ENCODE results near the gene BAZ2B. TPM values are rescaled to one million over a fixed set of nuclear protein-coding genes. Genes with fewer than 3 reads are reported as not detected.

BAZ2B gene
- total RNA-seq, 1 experiment from 2014 or later = 54.9 TPM

DNA sequence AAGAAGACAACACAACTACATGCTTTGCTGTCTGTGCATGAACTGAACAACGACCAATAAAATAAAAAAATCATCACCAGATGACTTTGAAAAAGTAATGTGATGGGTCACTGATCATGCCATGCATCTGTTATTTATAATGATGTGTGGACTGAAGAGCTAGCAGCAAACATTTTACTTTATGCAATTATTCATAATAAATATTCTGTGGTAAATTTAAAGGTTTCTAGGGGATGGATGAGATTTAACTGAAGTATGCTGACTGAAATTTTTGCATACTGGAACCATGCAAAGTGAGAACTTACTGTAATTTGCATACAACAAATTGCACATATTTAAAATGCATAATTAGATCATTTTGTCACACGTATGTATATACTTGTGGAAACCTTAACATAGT lies 31.3 kb upstream of the BAZ2B start:
- Mint-ChIP-seq H3K9me3 (peaks cover 18 to 42% of the 10 kb centered on the region in 2 experiments), H3K4me1 (no peaks in the 10 kb centered on the region), H3K4me3 (no peak overlapping the region), H3K27me3 (ENCODE audit: low read depth) (peaks cover 2% of the 10 kb centered on the region; the same call in 1 of the 2 replicates), H3K27ac (no peak overlapping the region), H3K36me3 (ENCODE audit: insufficient read depth in 1 of 3, low read depth in 3 of 3) (peaks cover 16 to 44% (median 18%) of the 10 kb centered on the region in 3 experiments)
- no peak for DNase-seq
- Histone ChIP-seq H2BK5ac (ENCODE audit: insufficient read length, low read length) (no peak overlapping the region), H3T11ph (ENCODE audit: low read length) (no peak overlapping the region), H3K4ac (ENCODE audit: low read depth, low read length) (no peak overlapping the region), H4K5ac (ENCODE audit: insufficient read length, low read depth, low read length) (no peak overlapping the region), H2BK20ac (ENCODE audit: low read depth, low read length, poor library complexity, severe bottlenecking) (no peak overlapping the region), H2BK12ac (ENCODE audit: insufficient read length, low read depth, low read length) (no peak overlapping the region), H3K14ac (ENCODE audit: insufficient read depth, low read length) (no peak overlapping the region), H3K27ac (ENCODE audit: insufficient read length, low read depth, low read length) (no peak overlapping the region), H3K79me2 (ENCODE audit: insufficient read depth, low read length) (no peaks in the 10 kb centered on the region), H2AK5ac (ENCODE audit: insufficient read length, low read length) (no peak overlapping the region), H3K4me2 (ENCODE audit: insufficient read depth, insufficient read length, low read length) (no peak overlapping the region), H4K20me1 (ENCODE audit: control insufficient read depth, insufficient read depth, insufficient read length) (no peaks in the 10 kb centered on the region), H3K18ac (ENCODE audit: insufficient read length, low read depth, low read length) (no peak overlapping the region), H3K9me3 (ENCODE audit: control insufficient read depth, low read depth, low read length) (no peaks in the 10 kb centered on the region), H2BK120ac (ENCODE audit: low read depth, low read length, poor library complexity, severe bottlenecking) (no peak overlapping the region), H2AFZ (ENCODE audit: low read length) (no peak overlapping the region), H3K27me3 (ENCODE audit: insufficient read depth, low read length) (no peaks in the 10 kb centered on the region), H3K9ac (ENCODE audit: extremely low read depth, insufficient read length, low read length) (no peak overlapping the region), H3K79me1 (ENCODE audit: insufficient read depth, low read depth, low read length, poor library complexity, severe bottlenecking) (no peaks in the 10 kb centered on the region), H3K23me2 (ENCODE audit: insufficient read length, low read depth, low read length, poor library complexity, severe bottlenecking) (no peaks in the 10 kb centered on the region), H3K23ac (ENCODE audit: insufficient read length, low read depth, low read length) (no peak overlapping the region), H2BK15ac (ENCODE audit: low read depth, low read length) (no peak overlapping the region), H4K8ac (replicated peaks; ENCODE audit: insufficient read length, low read depth, low read length) (no peak overlapping the region), H3K4me1 (ENCODE audit: insufficient read depth, low read length) (no peaks in the 10 kb centered on the region), H4K91ac (ENCODE audit: insufficient read length, low read depth, low read length) (no peak overlapping the region), H3K56ac (ENCODE audit: insufficient read length, low read depth, low read length) (no peak overlapping the region)
- TF ChIP-seq, protein P1, sequence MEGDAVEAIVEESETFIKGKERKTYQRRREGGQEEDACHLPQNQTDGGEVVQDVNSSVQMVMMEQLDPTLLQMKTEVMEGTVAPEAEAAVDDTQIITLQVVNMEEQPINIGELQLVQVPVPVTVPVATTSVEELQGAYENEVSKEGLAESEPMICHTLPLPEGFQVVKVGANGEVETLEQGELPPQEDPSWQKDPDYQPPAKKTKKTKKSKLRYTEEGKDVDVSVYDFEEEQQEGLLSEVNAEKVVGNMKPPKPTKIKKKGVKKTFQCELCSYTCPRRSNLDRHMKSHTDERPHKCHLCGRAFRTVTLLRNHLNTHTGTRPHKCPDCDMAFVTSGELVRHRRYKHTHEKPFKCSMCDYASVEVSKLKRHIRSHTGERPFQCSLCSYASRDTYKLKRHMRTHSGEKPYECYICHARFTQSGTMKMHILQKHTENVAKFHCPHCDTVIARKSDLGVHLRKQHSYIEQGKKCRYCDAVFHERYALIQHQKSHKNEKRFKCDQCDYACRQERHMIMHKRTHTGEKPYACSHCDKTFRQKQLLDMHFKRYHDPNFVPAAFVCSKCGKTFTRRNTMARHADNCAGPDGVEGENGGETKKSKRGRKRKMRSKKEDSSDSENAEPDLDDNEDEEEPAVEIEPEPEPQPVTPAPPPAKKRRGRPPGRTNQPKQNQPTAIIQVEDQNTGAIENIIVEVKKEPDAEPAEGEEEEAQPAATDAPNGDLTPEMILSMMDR (conservative IDR thresholded peaks at IDR 0.05) = no peak
- WGBS (ENCODE audit: extremely low coverage, insufficient read length, low lambda C conversion rate) = no CpG with 5 or more reads among the region's 2 CpGs

All from H9 (cell line).